Measurements from ENCODE around the gene SORCS1. TPM values are rescaled to one million over a fixed set of nuclear protein-coding genes. Genes with fewer than 3 reads are reported as not detected.

Gene SORCS1
- total and polyA plus RNA-seq, 2 experiments from 2014 or later, result 2.9 to 8.9 TPM

DNA sequence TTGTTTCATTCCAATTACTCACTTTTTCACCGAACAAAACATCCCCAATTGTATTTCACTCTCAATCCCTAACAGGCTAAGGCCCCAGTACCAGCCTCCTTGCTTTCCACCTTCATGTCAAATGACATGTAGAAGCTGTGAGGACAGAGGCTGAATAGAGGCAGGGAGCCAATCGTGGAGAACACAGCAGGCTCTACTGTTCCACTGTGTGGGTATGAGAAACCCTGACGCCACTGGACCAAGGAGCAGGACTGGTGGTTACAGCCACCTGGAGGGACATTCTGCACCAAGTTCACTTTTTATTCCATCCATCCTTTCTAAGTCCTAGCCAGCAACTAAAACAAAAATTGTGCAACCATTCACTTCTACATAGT lies 502.8 kb downstream of the SORCS1 start (continued):
- TF ChIP-seq, protein P1, sequence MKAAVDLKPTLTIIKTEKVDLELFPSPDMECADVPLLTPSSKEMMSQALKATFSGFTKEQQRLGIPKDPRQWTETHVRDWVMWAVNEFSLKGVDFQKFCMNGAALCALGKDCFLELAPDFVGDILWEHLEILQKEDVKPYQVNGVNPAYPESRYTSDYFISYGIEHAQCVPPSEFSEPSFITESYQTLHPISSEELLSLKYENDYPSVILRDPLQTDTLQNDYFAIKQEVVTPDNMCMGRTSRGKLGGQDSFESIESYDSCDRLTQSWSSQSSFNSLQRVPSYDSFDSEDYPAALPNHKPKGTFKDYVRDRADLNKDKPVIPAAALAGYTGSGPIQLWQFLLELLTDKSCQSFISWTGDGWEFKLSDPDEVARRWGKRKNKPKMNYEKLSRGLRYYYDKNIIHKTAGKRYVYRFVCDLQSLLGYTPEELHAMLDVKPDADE (IDR thresholded peaks at IDR 0.05), result no peak
- TF ChIP-seq, protein P2, sequence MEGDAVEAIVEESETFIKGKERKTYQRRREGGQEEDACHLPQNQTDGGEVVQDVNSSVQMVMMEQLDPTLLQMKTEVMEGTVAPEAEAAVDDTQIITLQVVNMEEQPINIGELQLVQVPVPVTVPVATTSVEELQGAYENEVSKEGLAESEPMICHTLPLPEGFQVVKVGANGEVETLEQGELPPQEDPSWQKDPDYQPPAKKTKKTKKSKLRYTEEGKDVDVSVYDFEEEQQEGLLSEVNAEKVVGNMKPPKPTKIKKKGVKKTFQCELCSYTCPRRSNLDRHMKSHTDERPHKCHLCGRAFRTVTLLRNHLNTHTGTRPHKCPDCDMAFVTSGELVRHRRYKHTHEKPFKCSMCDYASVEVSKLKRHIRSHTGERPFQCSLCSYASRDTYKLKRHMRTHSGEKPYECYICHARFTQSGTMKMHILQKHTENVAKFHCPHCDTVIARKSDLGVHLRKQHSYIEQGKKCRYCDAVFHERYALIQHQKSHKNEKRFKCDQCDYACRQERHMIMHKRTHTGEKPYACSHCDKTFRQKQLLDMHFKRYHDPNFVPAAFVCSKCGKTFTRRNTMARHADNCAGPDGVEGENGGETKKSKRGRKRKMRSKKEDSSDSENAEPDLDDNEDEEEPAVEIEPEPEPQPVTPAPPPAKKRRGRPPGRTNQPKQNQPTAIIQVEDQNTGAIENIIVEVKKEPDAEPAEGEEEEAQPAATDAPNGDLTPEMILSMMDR (conservative IDR thresholded peaks at IDR 0.05; ENCODE audit: low read depth in 2 of 2), result no peak
- TF ChIP-seq ZNF331 (CRISPR knock-in tag; IDR thresholded peaks at IDR 0.05; ENCODE audit: low read depth) (no peak), EZH2phosphoT487 (IDR thresholded peaks at IDR 0.05; ENCODE audit: unreplicated experiment) (no peak)
- TF ChIP-seq, protein P3, sequence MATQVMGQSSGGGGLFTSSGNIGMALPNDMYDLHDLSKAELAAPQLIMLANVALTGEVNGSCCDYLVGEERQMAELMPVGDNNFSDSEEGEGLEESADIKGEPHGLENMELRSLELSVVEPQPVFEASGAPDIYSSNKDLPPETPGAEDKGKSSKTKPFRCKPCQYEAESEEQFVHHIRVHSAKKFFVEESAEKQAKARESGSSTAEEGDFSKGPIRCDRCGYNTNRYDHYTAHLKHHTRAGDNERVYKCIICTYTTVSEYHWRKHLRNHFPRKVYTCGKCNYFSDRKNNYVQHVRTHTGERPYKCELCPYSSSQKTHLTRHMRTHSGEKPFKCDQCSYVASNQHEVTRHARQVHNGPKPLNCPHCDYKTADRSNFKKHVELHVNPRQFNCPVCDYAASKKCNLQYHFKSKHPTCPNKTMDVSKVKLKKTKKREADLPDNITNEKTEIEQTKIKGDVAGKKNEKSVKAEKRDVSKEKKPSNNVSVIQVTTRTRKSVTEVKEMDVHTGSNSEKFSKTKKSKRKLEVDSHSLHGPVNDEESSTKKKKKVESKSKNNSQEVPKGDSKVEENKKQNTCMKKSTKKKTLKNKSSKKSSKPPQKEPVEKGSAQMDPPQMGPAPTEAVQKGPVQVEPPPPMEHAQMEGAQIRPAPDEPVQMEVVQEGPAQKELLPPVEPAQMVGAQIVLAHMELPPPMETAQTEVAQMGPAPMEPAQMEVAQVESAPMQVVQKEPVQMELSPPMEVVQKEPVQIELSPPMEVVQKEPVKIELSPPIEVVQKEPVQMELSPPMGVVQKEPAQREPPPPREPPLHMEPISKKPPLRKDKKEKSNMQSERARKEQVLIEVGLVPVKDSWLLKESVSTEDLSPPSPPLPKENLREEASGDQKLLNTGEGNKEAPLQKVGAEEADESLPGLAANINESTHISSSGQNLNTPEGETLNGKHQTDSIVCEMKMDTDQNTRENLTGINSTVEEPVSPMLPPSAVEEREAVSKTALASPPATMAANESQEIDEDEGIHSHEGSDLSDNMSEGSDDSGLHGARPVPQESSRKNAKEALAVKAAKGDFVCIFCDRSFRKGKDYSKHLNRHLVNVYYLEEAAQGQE (IDR thresholded peaks at IDR 0.05; ENCODE audit: unreplicated experiment), result no peak

DNA sequence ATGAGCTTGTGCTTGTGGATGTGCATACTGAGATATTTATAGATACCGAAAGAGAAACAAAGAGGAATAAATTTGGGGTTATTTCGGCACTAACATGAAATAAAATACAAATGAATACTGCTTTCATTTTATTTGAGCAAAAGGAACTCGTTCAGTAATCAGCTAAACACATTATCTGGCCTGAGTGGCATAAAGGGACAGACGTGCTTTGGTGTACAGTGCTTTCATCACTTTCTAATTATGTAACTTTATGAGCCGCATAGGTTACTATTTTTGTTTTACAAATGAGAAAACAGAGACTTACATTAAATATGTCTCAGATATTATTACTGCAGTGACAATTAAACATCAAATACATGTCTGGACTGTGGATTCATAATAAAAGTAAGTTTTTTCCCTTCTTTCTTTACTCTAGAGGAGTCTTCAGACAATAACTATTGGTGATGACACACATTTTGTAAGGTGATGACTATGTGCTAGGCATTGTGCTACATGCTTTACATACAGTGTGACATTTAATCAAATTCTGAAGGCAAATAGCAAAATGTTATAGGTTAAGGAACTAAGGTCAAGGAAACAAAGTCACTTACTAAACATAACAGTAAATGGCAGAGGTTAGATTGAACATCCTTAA lies 503.3 kb downstream of the SORCS1 start:
- H3K4me1 ChIP-seq (ENCODE audit: insufficient read depth), result no peaks in the 10 kb centered on the region
- Mint-ChIP-seq H3K27me3 (ENCODE audit: insufficient read depth, low read depth, poor library complexity) (no peaks in the 10 kb centered on the region), H3K36me3 (ENCODE audit: low read depth) (no peaks in the 10 kb centered on the region), H3K9me3 (no peaks in the 10 kb centered on the region), H3K27ac (no peak overlapping the region), H3K4me3 (no peak overlapping the region), H3K4me1 (peaks cover 3% of the 10 kb centered on the region)
- no peaks in the 10 kb centered on the region for H3F3A ChIP-seq (replicated peaks; ENCODE audit: low read depth)
- no peaks in the 10 kb centered on the region for H3K9me2 ChIP-seq (ENCODE audit: insufficient read depth)
- H3K4me3 ChIP-seq, result no peak overlapping the region
- H3K36me3 ChIP-seq (ENCODE audit: insufficient read depth), result no peaks in the 10 kb centered on the region
- H4K20me1 ChIP-seq (replicated peaks; ENCODE audit: insufficient read depth), result no peaks in the 10 kb centered on the region
- H2AFZ ChIP-seq, result no peak overlapping the region
- H3K27me3 ChIP-seq (ENCODE audit: insufficient read depth), result no peaks in the 10 kb centered on the region
- H3K27ac ChIP-seq (ENCODE audit: low read depth), result no peak overlapping the region
- H3K4me2 ChIP-seq, result no peak overlapping the region
- no peak for DNase-seq (ENCODE audit: low spot score)
- TF ChIP-seq, protein P3 (IDR thresholded peaks at IDR 0.05; ENCODE audit: unreplicated experiment), result no peak
- TF ChIP-seq EZH2 (IDR thresholded peaks at IDR 0.05; ENCODE audit: low read depth, unreplicated experiment) (no peak), EZH2phosphoT487 (IDR thresholded peaks at IDR 0.05; ENCODE audit: unreplicated experiment) (no peak)
- ATAC-seq, result no peak
- H3K79me2 ChIP-seq (replicated peaks; ENCODE audit: insufficient read depth), result no peaks in the 10 kb centered on the region

All from GM23338 (cell line).